ENCODE data around the gene UMODL1. TPM values are rescaled to one million over a fixed set of nuclear protein-coding genes. Genes with fewer than 3 reads are reported as not detected.
"Not testable (repeated sequence)": the region's sequence is repeated elsewhere in the genome, so short reads cannot be mapped to it uniquely, and the experiment has no call there.

Gene UMODL1
- total RNA-seq, 1 donor from 2014 or later, result not detected

- DNase-seq (ENCODE audit: low read depth in 2 of 2), result no peak
Measured at GRCh38 chr21:42161956-42162681, 91.0 kb downstream of the UMODL1 start.

- DNase-seq (ENCODE audit: low read depth in 2 of 2), result peak in 1 of 2 donors; percentile 16
Measured at GRCh38 chr21:42162831-42163510, 91.9 kb downstream of the UMODL1 start.

DNA sequence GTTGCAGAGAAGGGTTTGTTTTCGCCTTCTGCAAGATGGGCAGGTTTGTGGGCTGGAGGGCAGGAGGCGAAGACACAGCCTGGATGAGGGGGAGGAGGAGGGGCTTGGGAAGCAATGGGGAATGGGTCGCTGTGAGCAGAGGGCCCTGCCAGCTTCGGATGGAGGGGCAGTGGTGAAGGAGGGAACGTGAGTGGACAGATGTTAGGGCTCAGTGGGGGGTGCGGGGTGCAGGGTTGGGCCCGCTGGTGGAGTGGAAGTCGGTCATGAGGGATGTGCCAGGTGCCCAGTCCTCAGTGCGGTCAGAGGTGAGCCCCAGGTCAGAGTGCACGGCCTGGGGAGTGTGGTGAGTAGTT lies 92.4 kb downstream of the UMODL1 start:
- DNase-seq (ENCODE audit: low read depth in 2 of 2), result no peak

DNA sequence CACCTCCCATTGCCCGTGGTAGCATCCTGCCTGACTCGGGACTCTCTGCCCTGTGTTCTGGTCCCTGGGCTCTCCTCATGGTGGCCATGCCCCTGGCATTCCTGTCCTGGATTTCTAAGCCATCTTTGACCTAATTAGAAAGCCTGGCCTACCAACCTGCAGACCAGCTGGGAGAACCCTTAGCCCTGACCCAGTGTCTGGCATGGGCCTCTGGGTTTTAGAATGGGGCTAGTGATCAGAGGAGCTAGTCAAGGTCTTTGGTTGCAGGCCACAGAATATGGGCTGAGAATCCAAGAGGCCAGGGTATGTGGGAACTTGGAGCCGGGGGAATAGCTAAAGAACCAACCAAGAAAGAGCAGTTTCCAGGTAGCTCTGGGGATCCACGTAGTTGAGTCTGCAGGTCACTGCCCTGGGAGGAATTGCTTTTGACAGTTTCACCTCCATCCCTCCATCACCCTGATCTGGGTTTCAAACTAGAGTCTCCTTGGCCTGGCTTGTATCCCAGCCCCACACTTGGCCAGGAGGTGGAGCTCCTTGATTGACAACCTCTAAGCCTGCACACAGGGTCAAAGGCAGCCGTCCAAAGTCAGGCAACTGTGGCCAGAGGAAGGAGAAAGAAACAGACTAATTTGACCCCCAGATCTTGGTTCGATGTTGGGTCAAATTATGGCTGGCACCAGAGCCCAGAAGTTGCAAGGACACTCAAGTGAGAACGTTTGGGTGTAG lies 93.1 kb downstream of the UMODL1 start:
- peak; percentile 47 to 67 for DNase-seq (ENCODE audit: low read depth in 2 of 2)

GRCh38 chr21:42164818-42165217 lies 93.7 kb downstream of the UMODL1 start:
- DNase-seq (ENCODE audit: low read depth in 2 of 2), result no peak

DNA sequence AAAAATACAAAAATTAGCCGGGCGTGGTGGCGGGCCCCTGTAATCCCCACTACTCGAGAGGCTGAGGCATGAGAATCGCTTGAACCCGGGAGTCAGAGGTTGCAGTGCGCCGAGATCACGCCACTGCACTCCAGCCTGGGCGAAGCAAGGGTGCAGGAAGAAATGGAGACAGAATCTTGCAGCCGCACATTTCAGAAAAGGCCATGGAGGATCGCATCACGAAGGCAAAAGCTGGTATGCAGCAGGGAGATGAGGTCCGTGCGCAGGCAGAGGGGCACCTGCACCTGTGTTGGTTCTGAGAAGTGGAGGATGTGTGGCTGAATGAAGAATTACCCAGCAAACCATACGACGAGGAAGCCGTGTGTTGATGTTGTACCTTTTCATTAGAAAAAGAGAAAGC lies 94.8 kb downstream of the UMODL1 start:
- DNase-seq (ENCODE audit: low read depth in 2 of 2), result no peak

- no peak for DNase-seq (ENCODE audit: low read depth in 2 of 2)
Measured at GRCh38 chr21:42169758-42170157, 98.6 kb downstream of the UMODL1 start.

DNA sequence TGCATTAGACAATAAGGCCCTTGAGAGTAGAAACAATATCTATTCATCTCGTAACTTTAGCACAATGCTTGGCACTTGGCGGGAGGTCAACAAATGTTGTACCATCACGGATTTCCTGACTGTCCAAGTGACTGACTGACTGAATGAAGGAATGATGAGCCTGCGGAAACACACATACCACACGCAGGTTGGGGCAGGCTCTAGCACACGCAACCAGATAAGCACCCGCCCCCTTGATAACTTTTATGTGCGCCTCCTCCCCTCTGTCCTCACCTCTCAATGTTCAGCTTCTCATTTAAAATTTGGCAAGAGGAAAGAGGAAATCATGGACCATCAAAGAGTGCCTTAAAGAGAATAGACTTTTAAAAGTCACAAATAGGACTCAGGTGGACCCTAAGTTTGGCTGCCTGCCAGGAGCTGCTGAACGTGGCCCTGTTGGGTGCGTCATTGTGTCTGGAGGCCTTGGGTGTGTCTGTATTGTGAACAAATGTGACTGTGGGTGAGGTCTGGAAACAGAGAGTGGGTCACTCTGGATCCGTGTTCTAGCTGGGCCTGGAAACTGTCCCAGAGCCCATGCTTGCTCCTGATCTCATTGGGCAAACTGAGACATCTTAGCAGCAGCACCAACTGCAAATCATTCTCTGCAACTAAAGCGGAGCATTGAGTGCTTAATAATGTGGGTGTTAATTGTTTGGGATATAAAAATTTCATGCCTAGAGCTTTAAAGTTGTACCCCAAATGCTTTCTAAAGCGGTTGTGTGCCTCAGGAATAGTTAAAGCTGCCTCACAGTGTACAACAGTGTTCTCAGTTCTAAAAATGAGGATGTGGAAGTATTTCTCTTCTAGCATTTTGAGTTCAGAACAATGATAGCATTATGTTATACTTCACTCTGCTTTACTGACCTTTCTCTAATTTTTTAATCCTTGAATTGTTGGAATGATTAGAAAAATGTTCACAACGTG lies 100.3 kb downstream of the UMODL1 start:
- DNase-seq (ENCODE audit: low read depth in 2 of 2), result peak; percentile 80 to 89

GRCh38 chr21:42172596-42173483 lies 101.7 kb downstream of the UMODL1 start:
- DNase-seq (ENCODE audit: low read depth in 2 of 2), result no peak

DNA sequence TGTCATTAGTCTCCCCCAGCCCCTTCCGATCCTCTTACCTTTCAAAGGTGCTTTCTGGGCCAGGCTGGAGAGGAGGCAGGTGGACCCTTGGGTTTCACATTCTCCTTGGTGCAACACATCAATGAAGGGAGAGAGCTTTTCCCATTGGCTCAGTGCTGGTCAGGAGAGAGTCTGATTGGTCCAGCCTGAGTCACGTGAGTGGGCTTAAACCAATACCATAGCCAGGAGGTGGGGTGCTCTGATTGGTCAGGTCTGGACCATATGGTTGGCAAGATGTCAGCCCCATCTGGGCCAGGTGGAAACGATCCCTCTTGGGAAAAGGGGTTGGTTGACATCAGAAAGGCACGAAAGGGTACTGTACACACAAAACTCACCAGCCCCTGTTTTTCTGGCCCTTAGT lies 103.1 kb downstream of the UMODL1 start:
- DNase-seq (ENCODE audit: low read depth in 2 of 2), result no peak

- DNase-seq (ENCODE audit: low read depth in 2 of 2), result no peak
Measured at GRCh38 chr21:42175110-42175710, 104.1 kb downstream of the UMODL1 start.

GRCh38 chr21:42176859-42177258 lies 105.7 kb downstream of the UMODL1 start:
- DNase-seq (ENCODE audit: low read depth in 2 of 2), result no peak

DNA sequence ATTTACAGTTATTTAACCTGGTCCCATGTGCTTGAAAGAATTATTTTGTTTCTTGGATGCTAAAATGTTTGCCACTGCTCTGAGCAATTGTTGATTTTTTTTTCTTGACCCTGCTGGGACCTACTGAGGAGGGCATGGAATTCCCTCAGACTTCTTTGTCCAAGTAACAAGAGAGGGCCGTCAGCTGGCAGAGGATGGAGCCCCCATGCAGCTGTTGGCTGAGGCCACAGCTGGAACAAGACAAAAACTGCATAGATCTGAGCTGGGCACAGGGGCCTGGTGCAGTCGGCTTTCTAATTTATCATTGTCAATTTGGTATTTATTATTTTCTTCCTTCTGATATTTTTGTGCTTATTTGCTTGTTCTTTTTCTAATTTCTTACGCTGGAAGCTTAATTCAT lies 108.2 kb downstream of the UMODL1 start:
- DNase-seq (ENCODE audit: low read depth in 2 of 2), result no peak

GRCh38 chr21:42180001-42180400 lies 108.9 kb downstream of the UMODL1 start:
- not testable (repeated sequence) for DNase-seq (ENCODE audit: low read depth in 2 of 2)

GRCh38 chr21:42182713-42183371 lies 111.7 kb downstream of the UMODL1 start:
- no peak for DNase-seq (ENCODE audit: low read depth in 2 of 2)

- DNase-seq (ENCODE audit: low read depth in 2 of 2), result no peak
Measured at GRCh38 chr21:42183374-42184266, 112.5 kb downstream of the UMODL1 start.

DNA sequence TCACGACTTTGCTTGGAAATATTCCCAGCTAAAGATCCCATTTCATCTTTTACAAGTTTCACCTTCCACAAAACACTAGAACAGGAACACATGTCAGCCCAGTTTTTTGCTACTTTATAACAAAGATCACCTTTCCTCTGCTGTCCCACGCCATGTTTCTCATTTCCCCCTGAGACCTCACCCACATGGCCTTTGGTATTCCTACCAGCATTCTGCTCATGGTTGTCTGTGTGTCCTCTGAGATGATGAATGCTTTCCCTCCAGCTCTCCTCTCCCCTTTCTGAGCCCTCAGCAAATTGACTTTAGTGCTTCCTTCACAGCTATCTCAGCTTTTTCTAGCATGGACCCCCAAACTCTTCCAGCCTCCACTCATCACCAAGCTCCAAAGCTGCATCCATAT lies 115.5 kb downstream of the UMODL1 start:
- DNase-seq (ENCODE audit: low read depth in 2 of 2), result no peak

DNA sequence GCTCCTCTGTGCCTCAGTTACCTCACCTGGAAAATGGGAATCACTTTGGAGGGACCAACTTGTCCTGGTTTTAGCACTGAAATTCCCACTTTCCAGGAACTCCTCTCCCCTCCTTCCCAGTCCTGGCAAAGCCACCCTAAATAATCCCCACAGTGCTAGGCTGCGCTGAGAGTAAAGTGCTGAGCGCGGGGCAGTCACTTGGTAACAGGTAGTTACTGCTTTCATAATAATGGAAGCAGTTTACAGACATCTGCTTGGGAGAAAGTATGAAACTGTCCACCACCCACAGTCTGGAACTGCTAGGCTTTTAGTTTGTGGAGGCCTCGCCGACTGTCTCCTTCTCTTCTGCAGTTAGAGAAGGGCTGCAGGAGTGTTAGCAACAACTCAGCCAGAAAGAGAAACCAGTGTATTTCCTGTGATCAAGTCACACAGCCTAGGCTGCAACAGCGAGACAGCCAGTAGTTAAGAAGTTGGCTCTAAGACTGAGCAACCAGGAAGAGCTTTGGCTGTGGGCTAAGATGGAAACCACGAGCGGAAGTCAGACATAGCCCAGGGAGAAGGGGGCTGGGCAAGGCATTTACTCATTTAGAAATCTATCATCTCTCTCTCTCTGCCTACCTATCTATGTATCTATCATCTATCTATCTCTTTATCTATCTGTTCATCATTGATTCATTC lies 117.0 kb downstream of the UMODL1 start:
- peak in 1 of 2 donors; percentile 17 for DNase-seq (ENCODE audit: low read depth in 2 of 2)

Measured in dermis microvascular lymphatic vessel endothelial cell (primary cell).